NCI-H345 treated with DMSO at 0.1 percent for 48 hours (cell line): ENCODE measurements around the gene DMD.

Experiments
- DNase-seq: peaks from one replicate; lab custom pipeline; 2025; ENCODE audit not compliant: unreplicated experiment; lab: John Stamatoyannopoulos, UW

The DMD gene

DNA sequence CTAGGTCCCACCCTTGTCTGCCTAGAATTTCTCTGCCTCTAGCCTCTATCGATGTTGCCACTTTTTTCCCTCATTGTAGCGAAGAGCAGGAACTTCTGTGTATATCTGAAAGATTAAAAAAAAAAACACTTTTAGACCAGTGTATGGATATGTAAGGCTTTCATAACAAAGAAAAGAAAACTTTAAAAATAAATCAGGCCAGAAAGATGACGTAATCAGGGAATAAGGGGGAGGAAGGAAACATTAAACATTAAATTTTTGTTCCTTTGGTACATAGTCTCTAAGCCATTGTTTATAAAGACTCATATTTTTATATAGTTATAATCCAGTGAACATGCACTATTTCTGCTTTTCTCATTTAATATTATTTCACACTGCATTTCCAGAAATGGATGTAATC, 2113.3 kb downstream of the DMD start:
- DNase-seq: no peak

DNA sequence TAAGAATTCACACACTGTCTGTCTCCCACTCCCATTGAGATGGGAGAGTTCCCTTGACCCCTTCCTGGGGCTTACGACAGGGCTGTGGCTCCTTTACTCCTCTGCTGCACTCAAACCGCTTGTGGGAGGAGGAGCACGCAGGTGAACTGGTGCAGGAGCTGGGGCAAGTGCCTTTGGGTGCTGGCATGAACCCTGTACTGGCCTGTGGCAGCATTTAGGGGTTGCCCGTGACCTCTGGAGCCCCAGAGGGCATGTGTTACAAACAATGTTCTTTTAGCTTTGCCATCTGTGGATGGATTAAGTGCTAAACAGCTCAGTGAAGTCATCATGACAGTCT, 2117.7 kb downstream of the DMD start:
- no peak for DNase-seq

GRCh38 chrX:31092970-31093638, 2118.2 kb downstream of the DMD start:
- no peak for DNase-seq

GRCh38 chrX:31092476-31092875, 2118.9 kb downstream of the DMD start:
- DNase-seq: no peak

DNA sequence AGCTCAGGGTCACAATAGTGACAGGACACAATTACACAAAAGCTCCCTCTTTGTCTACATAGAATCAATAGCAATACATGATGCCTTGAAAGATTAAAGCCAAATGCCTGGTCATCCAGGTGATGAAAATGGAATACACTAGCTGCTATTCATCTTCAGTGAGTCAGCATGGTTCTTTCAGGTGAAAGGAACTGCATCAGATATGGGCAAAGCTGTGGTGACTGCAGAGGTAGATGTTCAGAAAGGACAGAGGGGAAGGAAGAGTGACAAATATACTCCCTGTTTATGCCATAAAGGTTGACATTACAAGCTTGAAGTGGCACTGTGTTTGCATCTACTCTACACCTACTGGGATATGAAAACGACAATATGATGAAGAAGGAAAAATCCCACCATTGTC, 2119.5 kb downstream of the DMD start:
- DNase-seq: no peak

DNA sequence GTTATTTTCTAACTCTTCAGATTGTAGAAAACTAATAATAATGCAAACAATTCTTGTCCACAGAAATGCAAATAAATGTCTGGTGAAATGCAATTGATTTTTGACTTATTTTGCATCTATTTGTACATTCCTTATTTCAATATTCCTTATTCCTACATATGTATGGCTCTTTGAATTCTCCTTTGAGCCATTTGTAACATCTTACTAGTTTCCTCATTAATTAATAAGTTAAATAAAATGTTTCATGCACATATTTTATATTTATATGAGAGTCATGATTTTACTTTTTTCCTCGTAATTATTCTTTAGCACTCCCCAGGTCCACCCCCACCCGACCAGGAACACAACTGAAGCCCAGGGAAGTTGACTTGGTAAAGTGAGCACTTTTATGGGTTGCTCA, 2136.8 kb downstream of the DMD start:
- no peak for DNase-seq

GRCh38 chrX:31071725-31072124, 2139.6 kb downstream of the DMD start, which contains the start of gene FTHL17:
TSS of gene FTHL17 (minus strand) at chrX:31072041. CDS start at chrX:31071953, 88 bp downstream.
- DNase-seq: no peak

- DNase-seq: no peak
Observed at GRCh38 chrX:31071262-31071661, 2140.1 kb downstream of the DMD start.

DNA sequence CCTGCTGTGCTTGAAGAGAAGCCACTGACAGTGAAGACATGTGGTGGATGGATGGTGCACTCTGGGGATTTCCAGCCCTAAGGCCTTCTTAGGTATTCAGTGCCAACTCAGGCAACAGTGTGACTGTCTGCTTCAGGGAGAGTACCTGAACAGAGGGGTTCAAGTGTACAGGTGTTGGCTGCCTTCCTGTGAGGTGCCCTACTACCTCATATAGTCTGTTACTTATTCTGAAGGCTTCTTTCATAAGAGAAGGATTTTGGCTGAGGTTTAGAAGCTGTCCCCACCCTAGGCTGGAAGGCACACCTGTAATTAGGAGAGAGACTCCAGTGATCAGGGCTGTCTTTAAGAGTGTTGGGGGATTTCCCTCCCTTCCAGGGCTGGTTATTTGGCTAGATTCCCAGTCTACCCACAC, 2141.3 kb downstream of the DMD start:
- no peak for DNase-seq
